ENCODE results near the gene GALT.

Gene GALT

GRCh38 chr9:34665067-34665380, 18.5 kb downstream of the GALT start:
- Histone ChIP-seq H3K9me3 (ENCODE audit: control insufficient read depth, insufficient read depth, low read length) (no peaks in the 10 kb centered on the region), H3K27ac (ENCODE audit: low read depth, low read length) (no peak overlapping the region), H3K4me1 (ENCODE audit: control insufficient read depth, low read length) (peaks cover 16% of the 10 kb centered on the region), H3K27me3 (ENCODE audit: control insufficient read depth, low read length) (peaks cover 5% of the 10 kb centered on the region; the same call in 1 of the 2 replicates), H3K4me3 (ENCODE audit: low read length) (peak overlapping the region; percentile 79), H4K20me1 (ENCODE audit: control insufficient read depth, insufficient read depth, low read depth, low read length) (no peaks in the 10 kb centered on the region), H3K4me2 (ENCODE audit: low read length) (peak overlapping the region; percentile 83), H3K79me2 (ENCODE audit: control insufficient read depth, low read length) (no peaks in the 10 kb centered on the region), H3K36me3 (ENCODE audit: control insufficient read depth, low read length) (no peaks in the 10 kb centered on the region), H3K9me2 (replicated peaks; ENCODE audit: control insufficient read depth, low read length) (no peaks in the 10 kb centered on the region), H3F3A (ENCODE audit: control insufficient read depth, insufficient read depth) (no peaks in the 10 kb centered on the region)
- TF ChIP-seq CTCF (IDR thresholded peaks at IDR 0.05; ENCODE audit: low read depth, low read length, poor library complexity, severe bottlenecking) (no peak), EZH2phosphoT487 (IDR thresholded peaks at IDR 0.05; ENCODE audit: borderline replicate concordance, low read length) (no peak)

- H3K36me3 ChIP-seq (ENCODE audit: control insufficient read depth, low read length) = no peaks in the 10 kb centered on the region
- no peaks in the 10 kb centered on the region for H3K79me2 ChIP-seq (ENCODE audit: control insufficient read depth, low read length)
- H3K4me2 ChIP-seq (ENCODE audit: low read length) = peak overlapping the region; percentile 83
- no peaks in the 10 kb centered on the region for H4K20me1 ChIP-seq (ENCODE audit: control insufficient read depth, insufficient read depth, low read depth, low read length)
- H3K27ac ChIP-seq (ENCODE audit: low read depth, low read length) = peak overlapping the region; percentile 47
- peaks cover 5% of the 10 kb centered on the region; the same call in 1 of the 2 replicates for H3K27me3 ChIP-seq (ENCODE audit: control insufficient read depth, low read length)
- peaks cover 16% of the 10 kb centered on the region for H3K4me1 ChIP-seq (ENCODE audit: control insufficient read depth, low read length)
- TF ChIP-seq EZH2phosphoT487 (IDR thresholded peaks at IDR 0.05; ENCODE audit: borderline replicate concordance, low read length) = no peak
- TF ChIP-seq CTCF (IDR thresholded peaks at IDR 0.05; ENCODE audit: low read depth, low read length, poor library complexity, severe bottlenecking) = no peak
- no peaks in the 10 kb centered on the region for H3K9me2 ChIP-seq (replicated peaks; ENCODE audit: control insufficient read depth, low read length)
- no peaks in the 10 kb centered on the region for H3K9me3 ChIP-seq (ENCODE audit: control insufficient read depth, insufficient read depth, low read length)
- peak overlapping the region; percentile 79 for H3K4me3 ChIP-seq (ENCODE audit: low read length)
- H3F3A ChIP-seq (ENCODE audit: control insufficient read depth, insufficient read depth) = no peaks in the 10 kb centered on the region
These were observed 19.1 kb downstream of the GALT start for GRCh38 chr9:34665381-34666250.

DNA sequence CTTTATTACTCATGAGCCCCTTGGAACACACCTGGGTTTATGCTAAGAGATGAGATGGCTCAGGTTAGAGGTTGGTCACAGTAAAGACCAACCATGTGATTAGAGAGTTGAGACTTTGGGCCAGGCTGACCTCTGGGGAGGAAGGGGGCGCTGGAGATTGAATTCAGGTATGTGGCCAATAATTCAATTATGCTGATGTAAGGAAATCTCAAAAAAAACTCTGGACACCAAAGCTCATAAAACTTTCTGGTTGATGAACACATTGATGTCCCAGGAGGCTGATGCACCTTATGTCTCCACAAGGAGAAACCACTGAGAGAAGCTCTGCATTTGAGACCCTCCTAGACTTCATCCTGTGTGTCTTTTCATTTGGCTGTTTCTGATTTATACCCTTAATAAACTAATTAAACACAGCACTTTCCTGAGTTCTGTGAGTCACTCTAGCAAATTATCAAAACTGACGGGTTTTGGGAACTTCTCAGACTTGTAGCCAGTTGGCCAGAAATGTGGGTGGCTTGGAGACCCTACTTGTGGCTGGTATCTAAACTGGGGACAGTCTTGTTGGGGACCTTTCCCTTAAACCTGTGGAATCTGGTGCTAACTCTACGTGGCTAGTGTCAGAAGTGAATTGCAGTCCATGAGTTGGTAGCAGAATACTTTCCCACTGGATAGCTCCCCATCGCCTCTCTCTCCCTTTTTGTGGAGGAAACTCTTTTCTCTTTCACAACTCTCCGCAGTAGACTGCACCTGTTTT, 23.5 kb downstream of the GALT start:
- Histone ChIP-seq H3F3A (ENCODE audit: control insufficient read depth, insufficient read depth) (no peaks in the 10 kb centered on the region), H3K4me2 (ENCODE audit: low read length) (no peak overlapping the region), H3K79me2 (ENCODE audit: control insufficient read depth, low read length) (no peaks in the 10 kb centered on the region), H3K4me1 (ENCODE audit: control insufficient read depth, low read length) (peaks cover 11% of the 10 kb centered on the region), H3K9me3 (ENCODE audit: control insufficient read depth, insufficient read depth, low read length) (no peaks in the 10 kb centered on the region), H3K27ac (ENCODE audit: low read depth, low read length) (no peak overlapping the region), H3K4me3 (ENCODE audit: low read length) (no peak overlapping the region), H3K27me3 (ENCODE audit: control insufficient read depth, low read length) (peaks cover under 1% of the 10 kb centered on the region; the same call in 1 of the 2 replicates), H4K20me1 (ENCODE audit: control insufficient read depth, insufficient read depth, low read depth, low read length) (no peaks in the 10 kb centered on the region), H3K9me2 (replicated peaks; ENCODE audit: control insufficient read depth, low read length) (no peaks in the 10 kb centered on the region), H3K36me3 (ENCODE audit: control insufficient read depth, low read length) (no peaks in the 10 kb centered on the region)
- TF ChIP-seq EZH2phosphoT487 (IDR thresholded peaks at IDR 0.05; ENCODE audit: borderline replicate concordance, low read length) (no peak), CTCF (IDR thresholded peaks at IDR 0.05; ENCODE audit: low read depth, low read length, poor library complexity, severe bottlenecking) (no peak)

All from DOHH2 (cell line).